NCI-H1694 (cell line): ENCODE results near the gene ELOB.

ENCODE experiments used
- DNase-seq: peaks from one replicate; lab custom pipeline; 2025; lab: John Stamatoyannopoulos, UW

ELOB gene

DNA sequence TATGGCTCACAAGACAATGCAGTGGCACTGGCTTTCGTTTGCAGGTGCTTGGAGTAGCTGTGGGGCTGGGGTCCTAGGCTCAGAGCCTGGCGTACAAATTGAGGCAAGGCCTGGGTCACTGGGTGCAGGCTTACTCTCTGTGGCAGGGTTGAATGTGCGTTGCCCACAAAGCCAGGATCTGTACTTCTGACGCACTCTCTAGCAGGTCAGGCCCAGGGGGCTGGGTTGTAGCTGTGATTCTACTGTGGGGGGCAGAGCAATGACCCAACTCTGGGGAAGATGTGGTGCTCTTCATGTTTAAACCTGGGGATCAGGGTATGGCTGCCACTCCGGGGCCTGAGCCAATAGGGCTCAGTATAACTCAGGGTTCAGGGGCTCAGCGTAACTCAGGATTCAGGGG lies 33.6 kb upstream of the ELOB start:
- DNase-seq: no peak

DNA sequence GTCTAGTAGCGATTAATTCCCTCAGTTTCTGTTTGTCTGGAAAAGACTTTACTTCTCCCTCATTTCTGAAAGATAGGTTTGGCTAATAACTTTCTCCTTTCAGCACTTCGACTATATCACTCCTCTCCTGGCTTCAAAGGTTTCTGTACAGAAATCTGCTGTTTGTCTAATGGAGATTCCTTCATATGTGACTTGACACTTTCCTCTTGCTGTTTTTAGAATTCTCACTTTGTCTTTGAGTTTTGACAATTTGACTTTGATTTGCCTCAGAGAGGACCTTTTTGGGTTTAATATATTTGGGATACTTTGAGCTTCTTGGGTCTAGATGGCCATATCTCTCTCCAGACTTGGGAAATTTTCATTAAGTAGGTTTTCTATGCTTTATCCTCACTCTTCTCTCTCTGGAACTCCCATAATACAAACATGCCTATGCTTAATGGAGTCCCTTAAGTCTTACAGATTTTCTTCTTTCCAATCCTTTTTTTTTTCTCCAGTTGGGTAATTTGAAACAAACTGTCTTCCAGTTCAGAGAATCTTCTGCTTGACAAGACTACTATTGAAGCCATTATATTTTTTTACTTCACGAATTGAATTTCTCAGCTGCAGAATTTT lies 32.2 kb upstream of the ELOB start:
- no peak for DNase-seq

DNA sequence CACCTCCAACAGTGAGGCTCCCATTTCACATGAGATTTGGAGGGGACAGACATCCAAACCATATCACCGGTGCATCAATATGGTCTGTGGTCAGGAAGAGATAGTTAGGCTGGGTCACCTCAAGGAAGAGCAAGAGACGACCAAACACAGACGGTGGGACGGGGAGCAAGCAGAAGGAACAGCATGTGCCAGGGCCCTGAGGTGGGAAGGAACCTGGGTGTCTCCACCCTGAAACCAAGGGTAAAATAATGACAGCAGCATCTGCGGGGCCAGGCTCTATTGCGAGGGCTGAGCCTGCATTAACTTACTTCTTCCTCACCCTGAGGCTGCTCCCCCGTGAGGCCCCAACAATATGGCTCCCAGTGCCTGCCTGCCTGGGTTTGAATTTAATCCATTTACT lies 31.1 kb upstream of the ELOB start:
- DNase-seq: no peak

DNA sequence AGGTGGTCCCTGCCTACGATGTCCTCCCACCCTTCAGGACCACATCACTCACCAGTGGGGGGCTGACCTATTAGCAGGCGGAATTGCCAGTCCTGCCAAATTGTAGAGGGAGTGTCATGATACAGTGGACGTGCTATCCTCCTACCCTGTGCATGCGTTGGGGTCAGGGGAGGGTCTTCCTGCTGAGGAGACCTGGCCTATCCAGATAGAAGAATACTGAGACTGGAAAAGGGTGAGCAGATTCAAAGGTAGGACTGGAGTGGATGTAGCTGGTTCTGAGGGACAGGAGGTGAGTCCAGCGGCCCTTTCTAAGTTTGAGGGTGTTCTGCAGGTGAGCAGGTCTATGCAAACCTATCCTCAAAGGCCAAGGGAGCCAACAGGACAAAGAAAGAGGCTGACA lies 29.2 kb upstream of the ELOB start:
- DNase-seq: no peak

DNA sequence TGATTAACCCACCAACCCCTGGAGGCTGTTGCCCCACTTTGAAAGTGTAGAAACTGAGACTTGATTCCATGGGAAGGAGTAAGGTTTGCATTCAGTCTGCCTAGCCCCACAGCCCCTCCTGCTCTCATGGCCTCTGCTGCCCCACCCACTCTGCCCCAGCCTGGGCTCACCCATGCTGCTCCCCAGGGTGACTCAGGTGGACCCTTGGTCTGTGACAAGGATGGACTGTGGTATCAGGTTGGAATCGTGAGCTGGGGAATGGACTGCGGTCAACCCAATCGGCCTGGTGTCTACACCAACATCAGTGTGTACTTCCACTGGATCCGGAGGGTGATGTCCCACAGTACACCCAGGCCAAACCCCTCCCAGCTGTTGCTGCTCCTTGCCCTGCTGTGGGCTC lies 27.6 kb upstream of the ELOB start:
- DNase-seq: no peak

DNA sequence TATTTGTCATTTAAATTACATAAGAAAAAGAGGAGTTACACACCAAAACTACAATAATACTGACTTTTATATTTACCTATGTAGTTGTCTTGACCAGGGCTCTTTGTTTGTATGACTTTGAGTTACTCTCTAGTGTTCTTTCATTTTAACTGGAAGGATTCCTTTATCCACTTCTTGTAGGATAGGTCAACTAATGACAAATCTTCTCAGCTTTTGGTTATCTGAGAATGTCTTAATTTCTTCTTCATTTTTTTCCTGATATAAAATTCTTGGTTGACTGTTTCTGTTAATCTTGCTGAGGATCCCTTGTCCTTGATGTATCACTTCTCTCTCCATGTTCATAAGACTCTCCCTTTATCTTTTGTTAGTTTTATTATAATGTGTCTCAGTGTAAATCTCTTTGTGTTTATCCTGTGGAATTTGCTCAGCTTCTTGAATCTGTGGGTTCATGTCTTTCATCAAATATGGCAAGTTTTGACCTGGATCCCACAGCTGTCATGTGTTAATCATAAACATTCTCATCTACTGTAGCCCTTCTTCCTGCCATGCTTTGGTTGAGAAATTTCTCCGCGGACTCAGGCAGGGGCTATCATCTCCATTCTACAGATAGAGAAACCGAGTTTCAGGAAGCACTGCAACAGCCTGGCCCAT lies 26.6 kb upstream of the ELOB start:
- DNase-seq: no peak

DNA sequence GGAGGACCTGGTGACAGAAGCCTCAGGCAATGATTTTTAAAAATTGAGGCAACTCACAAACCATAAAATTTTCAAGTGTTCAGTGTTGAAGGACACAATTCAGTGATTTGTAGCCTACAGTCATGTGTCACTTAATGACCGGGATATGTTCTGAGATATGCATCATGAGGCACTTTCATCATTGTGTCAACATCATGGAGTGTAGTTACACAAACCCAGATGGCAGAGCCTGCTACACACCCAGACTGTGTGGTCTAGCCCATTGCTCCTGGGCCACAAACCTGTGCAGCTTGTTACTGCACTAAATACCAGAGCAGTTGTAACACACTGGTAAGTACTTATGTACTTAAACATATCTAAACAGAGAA lies 22.8 kb upstream of the ELOB start:
- peak; percentile 58 for DNase-seq

DNA sequence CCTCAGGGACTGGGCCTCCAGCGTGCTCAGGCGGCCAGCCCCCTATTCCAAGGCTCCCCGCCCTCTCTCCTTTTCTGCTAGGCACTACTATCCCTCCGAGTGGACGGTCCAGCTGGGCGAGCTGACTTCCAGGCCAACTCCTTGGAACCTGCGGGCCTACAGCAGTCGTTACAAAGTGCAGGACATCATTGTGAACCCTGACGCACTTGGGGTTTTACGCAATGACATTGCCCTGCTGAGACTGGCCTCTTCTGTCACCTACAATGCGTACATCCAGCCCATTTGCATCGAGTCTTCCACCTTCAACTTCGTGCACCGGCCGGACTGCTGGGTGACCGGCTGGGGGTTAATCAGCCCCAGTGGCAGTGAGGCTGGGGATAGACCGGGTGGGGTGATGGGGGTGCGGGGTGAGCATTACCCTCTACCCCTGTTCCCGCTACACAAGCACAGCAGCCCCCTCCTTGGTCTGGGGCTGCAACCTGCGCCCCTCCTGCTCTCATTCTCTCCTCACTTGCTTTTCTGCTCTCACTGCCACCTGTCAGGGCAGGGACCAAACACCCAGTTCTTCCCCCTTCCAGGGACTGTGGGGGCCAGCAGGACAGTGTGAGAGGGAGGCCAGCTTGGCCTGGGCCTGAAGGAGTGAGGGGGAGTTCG lies 22.3 kb upstream of the ELOB start:
- DNase-seq: no peak

DNA sequence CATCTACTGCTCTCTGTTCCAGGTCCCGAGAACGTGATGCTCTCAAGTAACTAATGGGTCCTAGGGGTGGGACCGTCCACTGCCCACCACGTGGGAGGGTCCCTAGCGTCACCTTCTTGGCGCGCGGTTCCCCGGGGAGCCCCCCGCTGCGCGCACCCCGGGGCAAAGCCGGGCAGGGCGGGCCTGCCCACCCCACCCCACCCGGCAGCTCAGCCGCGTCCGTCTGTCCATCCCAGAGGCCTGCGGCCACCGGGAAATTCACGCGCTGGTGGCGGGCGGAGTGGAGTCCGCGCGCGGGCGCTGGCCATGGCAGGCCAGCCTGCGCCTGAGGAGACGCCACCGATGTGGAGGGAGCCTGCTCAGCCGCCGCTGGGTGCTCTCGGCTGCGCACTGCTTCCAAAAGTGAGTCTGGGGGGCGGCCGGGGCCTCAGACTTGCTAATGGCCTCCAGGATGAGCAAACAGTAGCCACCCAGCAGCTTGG lies 21.7 kb upstream of the ELOB start:
- no peak for DNase-seq

DNA sequence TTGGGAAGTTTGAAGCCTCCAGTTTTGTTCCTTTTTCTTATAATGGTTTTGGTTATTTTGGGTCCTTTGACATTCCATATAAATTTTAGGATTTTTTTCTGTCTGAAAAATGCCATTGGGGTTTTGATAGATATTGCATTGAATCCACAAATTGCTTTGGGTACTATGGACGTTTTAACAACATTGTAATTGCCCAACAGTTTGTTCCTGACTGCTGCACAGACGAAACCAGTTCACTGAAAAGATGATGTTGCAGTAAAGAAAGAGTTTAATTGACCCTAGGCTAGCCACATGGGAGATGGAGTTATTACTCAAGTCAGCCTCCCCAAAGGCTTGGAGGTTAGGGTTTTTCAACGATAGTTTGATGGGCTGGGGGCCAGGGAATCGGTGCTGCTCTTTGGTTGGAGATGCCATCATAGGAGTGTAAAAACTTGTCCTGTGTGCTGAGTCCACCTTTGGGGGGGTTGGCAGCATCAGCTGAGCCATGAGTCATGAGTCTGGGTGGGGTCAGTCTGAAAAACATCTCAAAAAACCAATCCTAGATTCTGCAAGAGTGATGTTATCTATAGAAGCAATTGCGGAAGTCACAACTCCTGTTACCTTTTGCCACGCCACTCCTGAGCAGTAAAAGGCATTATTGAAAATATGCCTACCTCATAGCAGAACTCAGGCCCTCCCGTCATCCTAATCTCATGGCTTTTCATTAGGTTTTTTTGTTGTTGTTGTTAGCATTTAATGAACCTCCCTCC lies 18.5 kb upstream of the ELOB start:
- DNase-seq: no peak

DNA sequence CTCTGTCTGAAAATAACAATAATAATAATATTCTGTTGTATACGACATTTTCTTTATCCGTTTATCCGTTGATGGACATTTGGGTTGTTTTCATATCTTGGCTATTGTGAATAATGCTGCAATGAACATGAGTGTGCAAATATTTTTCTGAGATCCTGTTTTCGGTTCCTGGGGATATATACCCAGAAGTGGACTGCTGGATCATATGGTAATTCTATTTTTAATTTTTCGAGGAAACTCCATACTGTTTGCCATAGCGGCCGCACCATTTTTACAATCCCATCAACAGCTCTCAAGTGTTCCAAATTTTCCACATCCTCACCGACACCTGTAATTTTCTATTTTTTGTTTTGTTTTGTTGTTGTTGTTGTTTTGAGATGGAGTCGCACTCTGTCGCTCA lies 15.9 kb upstream of the ELOB start:
- no peak for DNase-seq

DNA sequence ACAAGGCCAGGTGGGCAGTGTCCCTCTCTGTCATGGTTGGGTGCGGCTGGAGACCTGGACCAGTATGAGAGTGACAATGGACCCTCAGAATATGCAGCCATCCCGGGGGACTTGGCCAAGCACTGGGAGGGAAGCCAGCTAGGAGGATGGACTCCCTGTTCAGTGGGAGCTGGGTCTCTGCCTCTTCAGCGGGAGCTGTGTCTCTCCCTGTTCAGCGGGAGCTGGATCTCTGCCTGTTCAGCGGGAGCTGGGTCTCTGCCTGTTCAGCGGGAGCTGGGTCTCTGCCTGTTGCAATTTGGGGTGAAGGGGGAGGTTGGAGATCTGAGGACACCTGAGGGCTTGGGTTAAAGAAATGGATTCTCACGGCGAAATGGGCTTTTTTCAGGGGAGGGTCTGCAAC lies 14.1 kb upstream of the ELOB start:
- no peak for DNase-seq

DNA sequence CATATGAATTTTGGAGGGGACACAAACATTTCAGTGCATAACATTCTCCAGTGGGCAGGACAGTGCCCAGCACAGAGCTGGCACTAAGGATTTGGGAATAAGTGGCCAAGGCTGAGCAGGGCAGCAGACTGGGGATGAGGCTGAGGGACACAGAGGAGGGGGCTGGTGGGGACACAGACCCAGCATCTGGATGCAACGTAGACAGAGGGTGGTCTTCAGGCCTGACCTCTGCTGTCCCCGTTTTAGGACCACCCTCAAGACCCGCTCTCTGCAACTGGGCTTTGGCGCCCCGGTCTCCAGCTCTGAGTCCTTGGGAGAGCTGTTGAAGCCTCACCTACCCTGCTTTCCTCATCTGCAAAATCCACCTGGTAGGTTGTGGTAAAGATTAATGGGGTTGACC lies 13.6 kb upstream of the ELOB start:
- no peak for DNase-seq

DNA sequence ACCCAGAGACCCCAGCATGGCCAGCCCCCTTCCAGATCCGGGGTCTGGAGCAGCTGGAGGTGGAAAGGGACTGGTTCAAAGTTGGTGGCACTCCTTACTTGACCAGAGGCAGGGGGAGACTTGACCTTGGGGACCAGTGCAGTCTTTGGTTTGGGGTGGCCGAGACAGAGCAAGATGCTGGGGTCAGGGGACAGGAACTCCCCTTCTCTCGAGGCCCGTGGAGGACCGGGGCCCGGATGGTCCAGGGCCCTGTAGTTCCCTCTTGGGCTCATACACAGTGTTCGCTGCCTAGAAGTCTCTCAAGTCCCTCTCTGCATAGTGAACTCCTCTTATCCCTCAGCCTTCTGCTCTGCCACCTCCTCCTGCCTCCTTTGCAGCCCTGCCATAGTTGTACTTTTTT lies 10.9 kb upstream of the ELOB start:
- DNase-seq: no peak

DNA sequence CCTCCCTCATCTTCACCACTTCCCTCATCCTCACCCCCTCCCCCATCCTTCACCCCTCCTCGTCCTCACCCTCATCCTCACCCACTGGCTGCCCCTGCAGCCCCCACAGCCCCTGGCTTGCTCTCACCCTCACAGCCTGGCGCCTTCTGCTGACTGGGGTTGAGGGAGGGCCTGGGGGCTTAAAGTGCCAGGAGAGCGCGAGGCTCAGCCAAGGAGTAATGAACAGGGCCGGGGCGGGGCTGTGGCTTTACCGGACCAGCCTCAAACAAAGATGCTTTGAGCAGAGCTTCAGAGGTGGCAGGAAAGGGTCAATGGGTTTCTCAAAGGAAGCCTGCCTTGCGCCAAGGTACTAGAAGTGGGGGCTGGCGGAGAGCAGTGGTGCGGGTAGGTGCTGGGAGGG lies 10.3 kb upstream of the ELOB start, which contains the start of gene PRSS33:
Gene PRSS33, minus strand, starts transcription at position 155 of the 400 bp plus-strand sequence. CDS start 1,013 bp downstream, outside the sequence.
- DNase-seq: no peak

DNA sequence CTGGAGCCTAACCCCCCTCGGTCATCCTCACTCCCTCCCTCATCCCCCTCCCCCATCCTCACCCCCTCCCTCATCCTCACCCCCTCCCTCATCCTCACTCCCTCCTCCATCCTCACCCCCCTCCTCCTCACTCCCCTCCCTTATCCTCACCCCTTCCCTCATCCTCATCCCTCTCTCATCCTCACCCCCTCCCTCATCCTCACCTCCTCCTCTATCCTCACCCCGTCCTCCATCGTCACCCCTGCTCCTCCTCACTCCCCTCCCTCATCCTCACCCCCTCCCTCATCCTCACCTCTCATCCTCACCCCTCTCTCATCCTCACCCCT lies 9.7 kb upstream of the ELOB start:
- no peak for DNase-seq

DNA sequence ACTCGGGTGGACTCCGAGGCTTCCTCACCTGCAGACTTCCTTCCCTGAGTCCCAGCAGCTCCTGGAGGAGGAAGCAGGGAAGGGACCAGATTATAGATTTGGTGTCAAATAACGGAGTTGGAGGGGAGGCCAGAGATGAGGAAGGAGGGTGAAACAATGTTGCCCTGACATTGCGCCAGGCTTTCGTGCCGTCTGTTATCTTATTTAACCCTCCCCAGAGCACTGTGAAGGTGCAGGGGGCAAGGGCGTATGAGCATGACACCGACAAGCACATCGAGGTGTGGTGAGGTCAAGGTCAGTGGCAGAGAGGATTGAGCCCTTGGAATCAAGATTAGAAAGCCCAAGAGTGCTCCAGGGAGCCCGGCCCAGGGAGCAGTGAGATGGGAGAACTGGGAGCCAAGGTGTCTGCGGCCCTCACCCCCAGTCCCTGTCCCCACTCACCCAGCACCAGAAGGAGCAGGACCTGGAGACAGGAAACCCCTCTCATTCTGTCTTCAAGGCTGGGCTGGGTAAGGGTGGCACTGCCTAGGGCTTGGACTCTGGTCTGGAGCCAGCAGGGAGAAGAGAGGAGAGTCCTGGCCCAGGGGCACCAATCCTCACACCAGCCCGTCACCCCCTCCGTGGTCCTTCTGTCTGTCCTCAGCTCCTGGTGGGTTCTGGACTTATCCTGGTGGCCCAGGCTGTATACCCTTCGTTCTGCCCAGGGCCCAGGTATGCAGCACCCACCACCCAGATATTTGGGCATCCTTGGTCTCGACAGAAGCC lies 9.2 kb upstream of the ELOB start:
- no peak for DNase-seq

DNA sequence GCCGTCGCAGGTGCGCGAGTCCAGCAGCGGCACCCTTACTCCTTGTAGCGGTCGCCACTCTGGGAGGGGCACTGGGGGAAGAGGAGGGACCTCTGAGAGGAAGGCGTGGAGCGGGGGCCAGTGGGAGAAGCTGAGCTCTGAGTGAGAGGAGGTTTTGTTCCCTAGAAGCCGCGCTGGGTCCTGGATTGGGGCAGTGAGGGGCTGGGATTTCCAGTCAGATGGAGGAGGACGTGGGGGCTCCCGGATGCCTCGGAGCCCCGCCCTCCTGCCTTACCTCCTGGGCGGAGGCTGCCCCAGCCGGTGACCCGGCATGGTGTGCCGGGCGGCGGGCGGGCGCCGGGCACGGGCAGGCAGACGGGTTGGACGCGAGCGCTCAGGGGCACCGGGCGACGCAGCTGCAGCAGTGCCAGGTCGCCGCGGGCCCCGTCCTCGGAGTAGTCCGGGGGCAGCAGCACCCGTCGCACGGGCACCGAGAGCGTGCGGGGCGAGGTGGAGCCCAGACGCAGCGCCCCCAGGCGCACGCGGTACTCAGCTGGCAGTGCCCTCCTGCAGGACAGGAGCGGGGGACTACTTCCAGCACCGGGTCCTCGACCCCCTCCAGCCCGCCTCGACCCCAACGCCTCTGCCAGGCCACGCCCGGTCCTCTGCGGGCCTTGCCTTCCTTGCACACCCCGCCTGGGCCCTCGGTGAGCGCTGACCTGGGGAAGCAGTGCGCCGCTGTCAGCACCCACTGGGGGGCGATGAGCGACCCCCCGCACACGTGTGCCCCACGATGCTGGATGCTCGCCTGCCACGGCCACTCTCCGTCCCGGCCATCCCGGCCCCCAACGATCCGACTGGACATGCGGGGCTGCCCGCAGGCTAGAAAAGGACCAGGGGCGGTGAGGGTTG lies 8.3 kb upstream of the ELOB start:
- DNase-seq: no peak

DNA sequence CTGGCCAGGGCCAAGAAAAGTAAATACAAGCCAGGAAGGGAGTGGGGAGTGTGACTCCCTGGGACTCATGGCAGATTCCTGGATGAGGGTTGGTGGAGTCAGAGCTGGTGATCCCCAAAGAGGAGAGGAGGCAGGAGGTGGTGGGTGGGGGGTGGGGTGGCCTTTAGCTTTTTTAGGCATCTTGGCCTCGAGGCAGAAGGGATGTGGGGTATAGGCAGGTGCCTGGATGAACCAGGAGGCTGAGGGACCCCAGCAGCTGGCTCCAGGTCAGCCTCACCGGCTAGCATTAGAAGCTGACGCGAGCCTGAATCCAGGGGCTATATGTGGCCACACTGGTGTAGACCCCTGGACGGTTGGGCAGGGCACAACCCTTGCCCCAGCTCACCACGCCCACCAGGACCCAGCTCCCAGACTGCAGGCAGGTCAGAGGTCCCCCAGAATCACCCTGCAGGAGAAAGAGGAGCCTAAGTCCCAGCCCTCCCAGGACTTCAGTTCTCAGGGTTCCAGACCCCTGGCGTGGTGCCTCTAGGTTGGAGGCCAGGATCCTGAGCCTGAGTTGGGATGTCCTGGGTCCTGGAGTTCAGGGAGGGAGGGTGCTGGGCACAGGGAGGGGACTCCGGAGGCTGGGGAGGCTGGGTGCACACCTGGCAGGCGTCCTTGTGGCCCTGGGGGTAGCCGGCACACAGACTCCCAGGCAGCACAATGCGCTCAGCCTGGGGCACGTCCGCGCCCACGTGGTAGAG lies 7.4 kb upstream of the ELOB start:
- no peak for DNase-seq

DNA sequence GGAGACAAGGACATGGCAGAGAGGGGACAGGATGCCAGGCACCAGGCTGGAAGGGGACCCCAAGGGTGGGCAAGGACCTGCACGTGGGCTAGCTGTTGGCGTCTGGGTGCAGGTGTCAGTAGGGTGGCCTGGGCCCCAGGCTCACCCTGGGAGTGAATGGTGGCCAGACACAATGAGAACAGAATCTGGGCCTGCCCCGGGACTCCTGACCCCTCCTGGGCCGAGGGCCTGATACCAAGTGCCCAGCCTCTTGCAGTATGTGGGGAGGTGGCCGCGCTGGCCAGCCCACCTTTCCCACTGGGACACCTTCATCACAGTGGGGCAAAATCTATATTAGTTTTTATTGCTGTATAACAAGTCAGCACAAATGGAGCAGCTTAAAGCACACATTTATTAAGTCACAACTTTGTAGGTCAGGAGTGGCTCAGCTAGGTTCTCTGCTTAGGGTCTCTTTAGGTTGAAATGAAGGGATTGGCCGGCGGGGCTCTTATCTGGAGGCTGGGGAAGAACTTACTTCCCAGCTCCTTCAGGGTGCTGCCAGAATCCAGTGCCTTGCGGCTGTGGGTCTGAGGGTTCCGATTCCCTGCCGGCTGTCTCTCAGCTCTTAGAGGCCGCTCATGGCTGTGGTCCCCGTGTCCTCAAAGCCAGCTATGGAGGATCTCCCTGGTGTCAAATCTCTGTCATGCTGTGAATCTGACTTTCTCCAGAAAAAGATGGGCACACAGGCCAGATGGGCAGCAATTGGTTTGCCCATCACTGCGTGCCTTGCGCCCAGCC lies 6.7 kb upstream of the ELOB start:
- DNase-seq: no peak
